GM12872 (cell line): ENCODE results near the gene KATNB1.

Experiments
- TF ChIP-seq, protein P1 (sequence below): IDR thresholded peaks from 3 replicates; pipeline ENCODE4 v1.5.1; 2011; ENCODE audit warnings: low read depth, mild to moderate bottlenecking, low read length, moderate library complexity; ENCODE audit not compliant: insufficient read depth

KATNB1 gene

DNA sequence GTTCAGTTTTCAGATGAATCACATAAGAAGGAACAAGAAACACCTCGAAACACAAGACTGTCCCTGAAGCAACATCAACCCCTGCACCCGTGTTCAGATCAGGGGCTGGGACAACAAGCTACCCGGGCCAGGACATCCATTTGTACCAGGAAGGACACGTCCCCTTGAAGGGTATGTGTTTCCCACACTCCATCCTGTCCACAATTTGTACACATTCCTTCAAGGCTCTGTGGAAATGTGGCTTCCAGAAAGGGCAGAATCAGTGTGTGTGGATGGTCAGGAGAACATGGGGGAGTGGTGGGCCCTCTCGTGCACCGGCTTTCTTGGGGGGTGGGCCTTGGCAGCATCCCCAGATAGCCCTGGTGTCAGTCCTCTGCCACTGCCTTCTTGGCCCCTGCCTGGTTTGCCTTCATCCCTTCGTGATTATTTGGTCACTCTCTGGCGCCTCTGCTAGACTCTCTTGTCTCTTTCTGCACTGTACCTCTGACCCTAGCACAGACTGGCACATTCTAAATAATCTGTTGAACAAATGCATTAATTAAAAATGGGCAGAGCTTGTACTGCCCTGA, 56.4 kb downstream of the KATNB1 start:
- TF ChIP-seq, protein P1, sequence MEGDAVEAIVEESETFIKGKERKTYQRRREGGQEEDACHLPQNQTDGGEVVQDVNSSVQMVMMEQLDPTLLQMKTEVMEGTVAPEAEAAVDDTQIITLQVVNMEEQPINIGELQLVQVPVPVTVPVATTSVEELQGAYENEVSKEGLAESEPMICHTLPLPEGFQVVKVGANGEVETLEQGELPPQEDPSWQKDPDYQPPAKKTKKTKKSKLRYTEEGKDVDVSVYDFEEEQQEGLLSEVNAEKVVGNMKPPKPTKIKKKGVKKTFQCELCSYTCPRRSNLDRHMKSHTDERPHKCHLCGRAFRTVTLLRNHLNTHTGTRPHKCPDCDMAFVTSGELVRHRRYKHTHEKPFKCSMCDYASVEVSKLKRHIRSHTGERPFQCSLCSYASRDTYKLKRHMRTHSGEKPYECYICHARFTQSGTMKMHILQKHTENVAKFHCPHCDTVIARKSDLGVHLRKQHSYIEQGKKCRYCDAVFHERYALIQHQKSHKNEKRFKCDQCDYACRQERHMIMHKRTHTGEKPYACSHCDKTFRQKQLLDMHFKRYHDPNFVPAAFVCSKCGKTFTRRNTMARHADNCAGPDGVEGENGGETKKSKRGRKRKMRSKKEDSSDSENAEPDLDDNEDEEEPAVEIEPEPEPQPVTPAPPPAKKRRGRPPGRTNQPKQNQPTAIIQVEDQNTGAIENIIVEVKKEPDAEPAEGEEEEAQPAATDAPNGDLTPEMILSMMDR: no peak

DNA sequence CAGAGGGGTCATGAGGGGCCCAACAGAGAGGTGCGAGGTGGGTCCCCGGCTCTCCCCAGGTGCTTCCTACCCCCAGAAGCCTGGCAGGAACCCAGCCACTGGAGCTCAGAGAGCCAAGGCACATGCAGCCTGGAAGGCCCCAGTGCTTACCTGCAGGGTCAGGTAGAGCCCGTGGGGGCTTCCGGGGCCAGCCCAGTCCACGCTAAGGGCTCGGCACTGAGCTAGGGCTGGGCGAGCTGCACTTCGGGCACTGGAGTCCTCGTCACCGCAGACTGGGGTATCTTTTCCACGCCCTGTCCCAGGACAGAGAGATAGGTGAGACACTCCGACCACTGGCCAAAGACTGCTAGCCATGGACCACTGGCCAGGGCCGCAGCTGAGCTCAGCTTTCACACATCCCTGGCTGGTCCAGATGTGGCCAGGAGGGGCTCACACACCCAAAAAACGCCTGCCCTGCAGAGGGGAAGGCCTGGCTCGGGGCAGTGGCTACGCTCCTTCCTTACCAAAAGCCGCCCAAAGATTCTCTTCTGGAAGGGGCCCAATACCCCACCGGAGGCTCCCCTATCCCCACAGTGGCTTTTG, 59.4 kb downstream of the KATNB1 start:
- TF ChIP-seq, protein P1: no peak

DNA sequence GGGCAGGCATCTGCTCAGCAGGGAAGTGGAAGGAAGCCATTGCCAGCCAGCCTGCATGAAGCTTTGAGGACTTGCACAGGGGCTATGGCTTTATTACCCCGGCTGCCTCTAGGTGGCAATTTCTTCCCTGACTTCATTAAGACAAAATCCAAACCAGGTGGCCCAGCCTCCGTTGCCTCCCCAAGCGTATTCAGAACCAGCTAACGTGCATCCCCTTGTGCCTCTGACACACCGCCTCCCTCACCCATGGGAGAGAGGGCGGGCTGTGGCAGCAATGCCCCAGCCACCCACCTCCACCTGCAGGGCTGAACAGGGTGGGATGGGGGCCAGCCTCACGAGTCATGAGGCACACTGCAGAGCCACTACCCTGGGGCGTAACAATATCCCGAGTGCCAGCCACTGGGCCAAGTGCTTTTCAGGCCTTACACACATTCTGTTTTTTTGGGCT, 59.9 kb downstream of the KATNB1 start:
- TF ChIP-seq, protein P1: peak; percentile 70

DNA sequence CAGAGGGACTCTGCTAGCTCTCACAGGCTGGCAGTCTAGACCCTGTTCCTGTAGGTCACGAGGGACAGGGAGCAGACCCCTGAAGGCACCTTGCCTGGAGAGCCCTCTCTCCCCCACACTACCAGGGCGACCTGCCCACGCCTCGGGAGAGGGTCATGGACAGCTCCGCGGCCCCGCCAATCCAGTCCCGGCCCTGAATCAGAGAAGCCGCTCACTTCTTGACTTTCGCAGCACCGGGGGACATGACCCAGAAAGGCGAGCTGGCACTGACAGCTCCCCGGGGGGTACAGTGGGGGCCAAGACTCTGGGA, 61.6 kb downstream of the KATNB1 start:
- TF ChIP-seq, protein P1: no peak

DNA sequence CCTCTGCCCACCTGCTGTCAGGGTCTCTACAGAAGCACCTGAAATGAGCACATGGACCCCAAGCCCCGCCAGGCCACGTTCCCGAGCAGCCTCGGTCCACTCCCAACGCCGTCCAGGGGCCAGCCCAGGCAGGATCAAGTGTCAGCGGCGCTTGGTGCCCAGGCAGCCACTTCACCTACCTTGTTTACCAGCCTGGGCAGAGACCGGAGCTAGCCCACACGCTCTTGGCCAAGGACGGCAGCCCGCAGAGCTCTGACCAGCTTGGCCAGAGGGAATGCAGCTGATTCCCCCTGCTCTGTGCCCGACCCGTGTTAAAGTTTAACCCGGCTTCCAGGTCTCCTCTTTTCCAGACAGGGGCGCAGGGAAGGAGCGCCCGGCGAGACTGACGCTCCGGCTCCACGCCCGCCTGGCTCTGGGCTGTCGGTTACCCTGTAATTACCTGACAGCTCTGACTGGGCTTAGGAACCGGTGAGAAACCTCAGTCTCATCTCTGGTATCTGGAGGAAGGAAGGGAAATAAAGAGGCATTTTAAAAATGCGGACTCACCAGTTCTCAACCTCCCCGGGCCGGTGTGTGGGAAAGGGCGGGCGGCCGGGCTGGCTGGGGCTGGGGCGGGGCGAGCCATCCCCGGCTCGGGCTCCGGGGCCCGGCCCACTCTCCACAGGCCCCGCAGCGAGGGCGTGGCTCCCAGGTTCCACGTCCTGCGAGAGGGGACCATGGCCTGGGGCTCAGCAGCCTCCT, 62.1 kb downstream of the KATNB1 start:
- TF ChIP-seq, protein P1: no peak

DNA sequence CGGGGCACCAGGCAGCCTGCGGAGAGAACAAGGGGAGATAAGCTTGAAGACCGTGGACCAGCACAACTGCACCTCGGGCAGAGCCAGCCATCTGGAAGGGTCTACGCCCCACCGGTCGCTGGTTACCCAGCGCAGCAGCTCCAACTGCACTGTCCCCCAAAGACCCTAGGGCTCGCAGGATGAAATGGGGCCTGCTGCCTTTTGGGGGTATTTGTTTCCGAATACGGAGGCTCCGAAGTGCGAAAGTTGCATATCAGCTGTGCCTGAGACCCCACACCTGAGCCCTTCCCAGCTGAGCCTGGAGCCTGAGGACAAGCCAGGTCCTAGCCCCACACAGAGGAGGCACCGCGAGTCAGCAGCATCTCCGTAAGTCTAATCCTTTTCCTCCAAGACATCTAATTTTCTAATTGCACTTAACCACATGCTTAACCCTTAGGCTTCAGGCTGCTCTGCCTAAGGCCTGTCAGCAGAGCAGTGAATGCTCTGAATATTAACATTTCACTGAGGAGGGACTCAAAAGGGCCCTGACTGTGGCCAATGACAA, 62.8 kb downstream of the KATNB1 start:
- TF ChIP-seq, protein P1: no peak

DNA sequence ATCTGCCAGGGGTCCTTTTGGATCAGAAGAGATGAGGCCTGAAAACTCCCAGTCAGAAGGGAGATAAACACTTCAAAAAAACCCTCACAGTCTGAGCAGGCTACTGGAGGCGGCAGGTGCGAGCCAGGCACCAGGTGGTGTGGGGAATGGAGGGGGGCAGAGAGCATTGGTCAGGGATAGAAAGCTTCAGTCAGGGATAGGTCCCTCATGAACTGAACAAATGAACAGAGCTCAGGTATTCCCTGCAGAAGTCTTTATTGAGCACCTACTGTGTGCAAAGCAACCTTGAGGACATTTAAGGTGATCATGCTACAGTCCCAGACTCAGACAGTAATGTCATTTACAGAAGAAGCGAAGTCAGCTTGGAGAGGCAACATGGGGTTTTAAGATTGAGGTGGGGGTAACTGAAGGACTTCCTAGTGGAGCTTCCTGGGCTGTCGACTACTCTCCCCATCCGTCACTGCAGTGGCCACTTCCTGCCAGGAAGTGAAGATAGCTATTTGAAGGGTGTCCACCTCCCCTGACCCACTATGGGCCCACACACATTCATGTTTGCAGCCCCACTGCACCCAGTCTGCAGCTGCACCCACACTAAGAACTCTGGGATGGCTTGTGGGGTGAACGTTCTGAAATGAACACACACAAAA, 63.5 kb downstream of the KATNB1 start:
- TF ChIP-seq, protein P1: no peak
